DOHH2 (cell line): Measurements from ENCODE around the gene TMA7.

Source experiments
- H3F3A ChIP-seq: fragments of 200-600 bp; sonication (generic), shearing (Covaris generic); 2 replicates; pipeline ENCODE4 v1.6.0; 2016; ENCODE audit warnings: antibody characterized with exemption, mild to moderate bottlenecking; ENCODE audit not compliant: control insufficient read depth, insufficient read depth
- H3K27ac ChIP-seq: fragments of 200-600 bp; sonication (generic); 2 replicates; pipeline ENCODE4 v1.5.1; 2014; ENCODE audit warnings: low read depth, mild to moderate bottlenecking, low read length, moderate library complexity
- H3K27me3 ChIP-seq: fragments of 200-600 bp; sonication (generic); 2 replicates; pipeline ENCODE4 v1.6.1; 2014; ENCODE audit warnings: mild to moderate bottlenecking, low read length, mixed read lengths; ENCODE audit not compliant: control insufficient read depth
- H3K36me3 ChIP-seq: fragments of 200-600 bp; sonication (generic); 2 replicates; pipeline ENCODE4 v1.6.1; 2014; ENCODE audit warnings: mild to moderate bottlenecking, low read length, moderate library complexity, mixed read lengths; ENCODE audit not compliant: control insufficient read depth
- H3K4me1 ChIP-seq: fragments of 200-600 bp; sonication (generic); 2 replicates; pipeline ENCODE4 v1.6.1; 2014; ENCODE audit warnings: mild to moderate bottlenecking, low read length, mixed read lengths; ENCODE audit not compliant: control insufficient read depth
- H3K4me2 ChIP-seq: fragments of 200-600 bp; sonication (generic); 2 replicates; pipeline ENCODE4 v1.6.0; 2014; ENCODE audit warnings: mild to moderate bottlenecking, low read length, moderate library complexity
- H3K4me3 ChIP-seq: fragments of 200-600 bp; sonication (generic); 2 replicates; pipeline ENCODE4 v1.5.1; 2014; ENCODE audit warnings: mild to moderate bottlenecking, low read length, mixed read lengths
- H3K79me2 ChIP-seq: fragments of 200-600 bp; sonication (generic); 2 replicates; pipeline ENCODE4 v1.6.1; 2014; ENCODE audit warnings: mild to moderate bottlenecking, low read length, mixed read lengths; ENCODE audit not compliant: control insufficient read depth
- H3K9me2 ChIP-seq: fragments of 200-600 bp; sonication (generic); replicated peaks from 2 replicates; pipeline ENCODE4 v1.6.1; 2014; ENCODE audit warnings: mild to moderate bottlenecking, low read length, mixed read lengths; ENCODE audit not compliant: control insufficient read depth
- H3K9me3 ChIP-seq: fragments of 200-600 bp; sonication (generic); 2 replicates; pipeline ENCODE4 v1.6.1; 2014; ENCODE audit warnings: antibody characterized with exemption, low read length, mixed read lengths; ENCODE audit not compliant: control insufficient read depth, insufficient read depth
- H4K20me1 ChIP-seq: fragments of 200-600 bp; sonication (generic); 2 replicates; pipeline ENCODE4 v1.6.0; 2014; ENCODE audit warnings: low read depth, mild to moderate bottlenecking, antibody characterized with exemption, low read length, moderate library complexity; ENCODE audit not compliant: control insufficient read depth, insufficient read depth
- EZH2phosphoT487 ChIP-seq: fragments of 200-600 bp; sonication (generic); IDR thresholded peaks from 2 replicates; pipeline ENCODE4 v1.6.1; 2017; ENCODE audit warnings: borderline replicate concordance, mild to moderate bottlenecking, antibody characterized with exemption, low read length, moderate library complexity, mixed read lengths
- TF ChIP-seq, protein P1 (sequence below): fragments of 200-600 bp; sonication (generic); IDR thresholded peaks from one replicate; pipeline ENCODE4 v1.5.1; 2014; ENCODE audit warnings: antibody characterized with exemption, mild to moderate bottlenecking, low read depth, low read length; ENCODE audit not compliant: poor library complexity, severe bottlenecking

TMA7 gene

DNA sequence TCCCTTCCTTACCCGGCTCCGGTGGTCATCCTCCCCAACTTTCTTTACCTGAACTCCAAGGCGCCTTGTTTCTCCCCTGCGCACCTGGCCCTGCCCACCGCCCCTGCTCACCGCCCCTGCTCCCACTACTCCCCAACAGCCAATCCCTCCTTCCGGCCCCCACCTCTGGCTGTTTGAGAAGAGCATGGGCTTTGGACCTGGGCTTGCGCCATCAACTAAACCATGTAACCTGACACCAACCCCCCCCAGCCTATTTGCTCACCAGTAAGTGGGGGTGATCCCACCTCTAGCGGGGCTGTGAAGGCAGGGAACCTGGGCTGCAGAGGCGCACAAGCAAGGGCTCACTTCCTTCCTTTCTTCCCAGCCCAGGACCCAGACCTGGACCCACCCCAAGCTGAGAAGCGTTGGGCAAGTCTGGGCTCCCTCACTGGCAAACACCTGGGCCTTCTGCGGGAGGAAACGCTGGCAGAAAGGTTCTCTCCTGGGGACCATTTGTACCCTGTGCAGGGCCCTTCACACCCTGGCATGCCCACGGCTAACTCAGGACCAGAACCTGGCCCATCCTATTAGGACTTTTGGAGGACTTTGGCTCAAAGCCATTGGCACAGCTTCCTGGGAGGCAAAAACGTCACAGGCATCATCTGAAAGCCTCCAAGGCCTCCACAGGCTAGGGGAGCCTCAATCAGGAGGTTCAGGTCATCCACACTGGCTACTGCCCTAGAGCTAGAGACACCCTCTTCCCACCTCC, 9.9 kb upstream of the TMA7 start, which contains the start of gene PLXNB1:
Gene PLXNB1 (minus strand): TSS at position 127 of the 748 bp plus-strand sequence. CDS start 5,475 bp downstream, outside the sequence.
- Histone ChIP-seq H3K9me3 (no peaks in the 10 kb centered on the region), H3F3A (no peaks in the 10 kb centered on the region), H3K27ac (no peak within 1 kb of the TSS), H4K20me1 (no peaks in the 10 kb centered on the region), H3K9me2 (no peaks in the 10 kb centered on the region), H3K4me2 (peak within 1 kb of the TSS; percentile 92), H3K4me3 (peak within 1 kb of the TSS; percentile 77), H3K27me3 (peaks cover 16% of the 10 kb centered on the region), H3K36me3 (peaks cover 37% of the 10 kb centered on the region), H3K79me2 (peaks cover 5% of the 10 kb centered on the region), H3K4me1 (peaks cover 9% of the 10 kb centered on the region)
- no peak for TF ChIP-seq EZH2phosphoT487
- TF ChIP-seq, protein P1, sequence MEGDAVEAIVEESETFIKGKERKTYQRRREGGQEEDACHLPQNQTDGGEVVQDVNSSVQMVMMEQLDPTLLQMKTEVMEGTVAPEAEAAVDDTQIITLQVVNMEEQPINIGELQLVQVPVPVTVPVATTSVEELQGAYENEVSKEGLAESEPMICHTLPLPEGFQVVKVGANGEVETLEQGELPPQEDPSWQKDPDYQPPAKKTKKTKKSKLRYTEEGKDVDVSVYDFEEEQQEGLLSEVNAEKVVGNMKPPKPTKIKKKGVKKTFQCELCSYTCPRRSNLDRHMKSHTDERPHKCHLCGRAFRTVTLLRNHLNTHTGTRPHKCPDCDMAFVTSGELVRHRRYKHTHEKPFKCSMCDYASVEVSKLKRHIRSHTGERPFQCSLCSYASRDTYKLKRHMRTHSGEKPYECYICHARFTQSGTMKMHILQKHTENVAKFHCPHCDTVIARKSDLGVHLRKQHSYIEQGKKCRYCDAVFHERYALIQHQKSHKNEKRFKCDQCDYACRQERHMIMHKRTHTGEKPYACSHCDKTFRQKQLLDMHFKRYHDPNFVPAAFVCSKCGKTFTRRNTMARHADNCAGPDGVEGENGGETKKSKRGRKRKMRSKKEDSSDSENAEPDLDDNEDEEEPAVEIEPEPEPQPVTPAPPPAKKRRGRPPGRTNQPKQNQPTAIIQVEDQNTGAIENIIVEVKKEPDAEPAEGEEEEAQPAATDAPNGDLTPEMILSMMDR = no peak

GRCh38 chr3:48430708-48431101, 9.4 kb upstream of the TMA7 start:
- no peak overlapping the region for H3K4me3 ChIP-seq
- H4K20me1 ChIP-seq = no peaks in the 10 kb centered on the region
- H3K27me3 ChIP-seq = peaks cover 16% of the 10 kb centered on the region
- no peaks in the 10 kb centered on the region for H3F3A ChIP-seq
- no peaks in the 10 kb centered on the region for H3K9me2 ChIP-seq
- no peaks in the 10 kb centered on the region for H3K9me3 ChIP-seq
- no peak overlapping the region for H3K27ac ChIP-seq
- no peak overlapping the region for H3K4me2 ChIP-seq
- peaks cover 12% of the 10 kb centered on the region for H3K4me1 ChIP-seq
- TF ChIP-seq, protein P1 = no peak
- TF ChIP-seq EZH2phosphoT487 = no peak
- peaks cover 10% of the 10 kb centered on the region for H3K79me2 ChIP-seq
- peaks cover 37% of the 10 kb centered on the region for H3K36me3 ChIP-seq

DNA sequence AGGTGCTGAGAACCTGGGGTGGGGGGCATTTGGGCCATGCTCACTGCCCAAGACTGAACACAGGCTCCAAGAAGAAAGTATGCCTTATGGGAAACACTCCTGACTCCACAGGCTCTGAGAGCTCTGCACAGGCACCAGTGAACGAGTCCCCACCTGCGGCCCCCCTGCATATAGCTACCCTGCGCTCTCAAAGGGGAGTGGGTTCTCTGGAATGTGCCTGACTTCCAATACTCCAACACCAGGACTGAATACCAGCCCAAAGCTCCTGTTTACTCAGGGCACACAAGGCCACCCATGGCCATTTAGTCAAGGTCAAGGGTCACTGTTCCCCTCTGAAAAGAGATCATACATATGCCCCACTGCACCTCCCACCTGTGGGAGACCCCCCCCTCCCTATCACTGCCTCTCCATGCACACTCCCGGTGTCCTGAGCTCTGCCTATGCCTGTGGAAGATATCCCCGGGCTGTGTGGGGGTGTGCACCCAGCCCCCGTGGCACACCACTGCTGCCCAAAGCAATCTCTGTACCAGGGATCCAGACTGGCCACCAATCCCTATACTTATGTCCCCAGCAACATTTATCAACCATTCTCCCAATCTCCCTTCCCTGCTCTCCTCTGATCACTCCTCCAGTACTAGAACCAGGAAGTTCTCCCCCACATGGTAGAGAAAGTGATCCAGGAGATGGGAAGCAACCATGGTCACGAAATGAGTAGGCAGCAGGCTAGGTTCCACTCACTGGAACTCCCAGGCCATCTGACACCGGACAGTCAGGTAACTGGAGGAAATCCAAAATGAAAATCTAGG, 8.6 kb upstream of the TMA7 start:
- H3K4me2 ChIP-seq = no peak overlapping the region
- H3F3A ChIP-seq = no peaks in the 10 kb centered on the region
- peaks cover 16% of the 10 kb centered on the region for H3K27me3 ChIP-seq
- no peaks in the 10 kb centered on the region for H4K20me1 ChIP-seq
- peaks cover 13% of the 10 kb centered on the region for H3K79me2 ChIP-seq
- peaks cover 37% of the 10 kb centered on the region for H3K36me3 ChIP-seq
- H3K4me1 ChIP-seq = peaks cover 19% of the 10 kb centered on the region
- no peak for TF ChIP-seq EZH2phosphoT487
- TF ChIP-seq, protein P1 = no peak
- no peak overlapping the region for H3K27ac ChIP-seq
- H3K9me3 ChIP-seq = no peaks in the 10 kb centered on the region
- H3K9me2 ChIP-seq = no peaks in the 10 kb centered on the region
- H3K4me3 ChIP-seq = no peak overlapping the region
